ENCODE data around the gene CIROP. TPM values are rescaled to one million over a fixed set of nuclear protein-coding genes. Genes with fewer than 3 reads are reported as not detected.

The CIROP gene
- total and polyA plus RNA-seq, 9 of the 15 experiments (the other 6 are each of a cell fraction or from before 2014, with no cell fraction given) = not detected

DNA sequence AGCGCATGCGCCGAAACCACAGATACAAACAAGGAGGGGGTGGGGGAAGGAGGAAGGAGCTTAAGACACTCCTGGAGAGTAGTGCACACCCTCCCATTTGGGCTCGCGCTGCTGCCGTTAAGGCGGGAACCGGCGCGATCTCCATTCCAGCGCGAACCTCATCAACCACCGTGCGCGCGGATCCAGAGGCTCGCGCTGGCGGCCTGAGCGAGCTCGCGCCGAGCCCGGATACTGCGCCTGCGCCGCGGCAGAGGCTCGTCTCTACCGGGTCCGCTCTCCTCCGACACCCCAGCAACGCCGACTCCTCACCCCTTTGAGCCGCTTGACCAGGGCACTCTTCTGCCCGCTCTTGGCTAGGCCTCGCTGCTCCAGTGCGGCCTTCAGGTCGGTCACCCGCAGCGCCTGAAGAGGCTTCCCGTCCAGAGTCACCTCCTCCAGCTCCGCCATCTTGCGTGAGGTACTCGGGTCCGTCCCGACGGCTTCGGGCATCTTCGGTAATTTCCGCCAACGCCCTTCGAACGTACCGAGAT lies 10.1 kb downstream of the CIROP start, which contains the start of gene ACIN1 (continued):
- TF ChIP-seq, protein P1, sequence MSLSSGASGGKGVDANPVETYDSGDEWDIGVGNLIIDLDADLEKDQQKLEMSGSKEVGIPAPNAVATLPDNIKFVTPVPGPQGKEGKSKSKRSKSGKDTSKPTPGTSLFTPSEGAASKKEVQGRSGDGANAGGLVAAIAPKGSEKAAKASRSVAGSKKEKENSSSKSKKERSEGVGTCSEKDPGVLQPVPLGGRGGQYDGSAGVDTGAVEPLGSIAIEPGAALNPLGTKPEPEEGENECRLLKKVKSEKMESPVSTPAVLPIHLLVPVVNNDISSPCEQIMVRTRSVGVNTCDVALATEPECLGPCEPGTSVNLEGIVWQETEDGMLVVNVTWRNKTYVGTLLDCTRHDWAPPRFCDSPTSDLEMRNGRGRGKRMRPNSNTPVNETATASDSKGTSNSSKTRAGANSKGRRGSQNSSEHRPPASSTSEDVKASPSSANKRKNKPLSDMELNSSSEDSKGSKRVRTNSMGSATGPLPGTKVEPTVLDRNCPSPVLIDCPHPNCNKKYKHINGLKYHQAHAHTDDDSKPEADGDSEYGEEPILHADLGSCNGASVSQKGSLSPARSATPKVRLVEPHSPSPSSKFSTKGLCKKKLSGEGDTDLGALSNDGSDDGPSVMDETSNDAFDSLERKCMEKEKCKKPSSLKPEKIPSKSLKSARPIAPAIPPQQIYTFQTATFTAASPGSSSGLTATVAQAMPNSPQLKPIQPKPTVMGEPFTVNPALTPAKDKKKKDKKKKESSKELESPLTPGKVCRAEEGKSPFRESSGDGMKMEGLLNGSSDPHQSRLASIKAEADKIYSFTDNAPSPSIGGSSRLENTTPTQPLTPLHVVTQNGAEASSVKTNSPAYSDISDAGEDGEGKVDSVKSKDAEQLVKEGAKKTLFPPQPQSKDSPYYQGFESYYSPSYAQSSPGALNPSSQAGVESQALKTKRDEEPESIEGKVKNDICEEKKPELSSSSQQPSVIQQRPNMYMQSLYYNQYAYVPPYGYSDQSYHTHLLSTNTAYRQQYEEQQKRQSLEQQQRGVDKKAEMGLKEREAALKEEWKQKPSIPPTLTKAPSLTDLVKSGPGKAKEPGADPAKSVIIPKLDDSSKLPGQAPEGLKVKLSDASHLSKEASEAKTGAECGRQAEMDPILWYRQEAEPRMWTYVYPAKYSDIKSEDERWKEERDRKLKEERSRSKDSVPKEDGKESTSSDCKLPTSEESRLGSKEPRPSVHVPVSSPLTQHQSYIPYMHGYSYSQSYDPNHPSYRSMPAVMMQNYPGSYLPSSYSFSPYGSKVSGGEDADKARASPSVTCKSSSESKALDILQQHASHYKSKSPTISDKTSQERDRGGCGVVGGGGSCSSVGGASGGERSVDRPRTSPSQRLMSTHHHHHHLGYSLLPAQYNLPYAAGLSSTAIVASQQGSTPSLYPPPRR (CRISPR knock-in tag; IDR thresholded peaks at IDR 0.05; ENCODE audit: borderline replicate concordance) = 0 out of 2 replicates have a peak, but pooled peaks have one; percentile 43
- TF ChIP-seq ZNF76 (CRISPR knock-in tag; IDR thresholded peaks at IDR 0.05; ENCODE audit: borderline replicate concordance) (peak; percentile 69; the same call in 1 of the 2 replicates), ZNF41 (CRISPR knock-in tag; conservative IDR thresholded peaks at IDR 0.05) (no peak), RBFOX2 (IDR thresholded peaks at IDR 0.05; ENCODE audit: low read depth, low read length) (peak; percentile 97), MAZ (CRISPR knock-in tag; conservative IDR thresholded peaks at IDR 0.05 in 1 of 2, IDR thresholded peaks at IDR 0.05 in 1 of 2) (peak; percentile 64 to 91), YY1 (IDR thresholded peaks at IDR 0.05; ENCODE audit: borderline replicate concordance in 1 of 3, control insufficient read depth in 1 of 3, extremely low read depth in 1 of 3, insufficient read depth in 3 of 3, insufficient read length in 1 of 3, insufficient replicate concordance in 2 of 3, low read depth in 1 of 3, low read length in 2 of 3) (peak; percentile 88 to 98 (median 92)), NFIX (CRISPR knock-in tag; IDR thresholded peaks at IDR 0.05; ENCODE audit: low read depth) (no peak), ARHGAP35 (IDR thresholded peaks at IDR 0.05; ENCODE audit: partially characterized antibody) (no peak), NUFIP1 (IDR thresholded peaks at IDR 0.05; ENCODE audit: partially characterized antibody) (no peak), LEF1 (IDR thresholded peaks at IDR 0.05) (no peak), POLR2B (IDR thresholded peaks at IDR 0.05; ENCODE audit: low read depth, partially characterized antibody) (peak; percentile 93), TARDBP (IDR thresholded peaks at IDR 0.05) (peak; percentile 66; the same call in 1 of the 2 replicates), GATA2 (CRISPR knock-in tag; IDR thresholded peaks at IDR 0.05) (0 out of 2 replicates have a peak, but pooled peaks have one; percentile 9), HDAC1 (IDR thresholded peaks at IDR 0.05) (0 out of 4 replicates have a peak, but pooled peaks of 1 of the 2 experiments have one; percentile 52), ZNF695 (CRISPR knock-in tag; IDR thresholded peaks at IDR 0.05) (no peak)
- TF ChIP-seq, protein P2, sequence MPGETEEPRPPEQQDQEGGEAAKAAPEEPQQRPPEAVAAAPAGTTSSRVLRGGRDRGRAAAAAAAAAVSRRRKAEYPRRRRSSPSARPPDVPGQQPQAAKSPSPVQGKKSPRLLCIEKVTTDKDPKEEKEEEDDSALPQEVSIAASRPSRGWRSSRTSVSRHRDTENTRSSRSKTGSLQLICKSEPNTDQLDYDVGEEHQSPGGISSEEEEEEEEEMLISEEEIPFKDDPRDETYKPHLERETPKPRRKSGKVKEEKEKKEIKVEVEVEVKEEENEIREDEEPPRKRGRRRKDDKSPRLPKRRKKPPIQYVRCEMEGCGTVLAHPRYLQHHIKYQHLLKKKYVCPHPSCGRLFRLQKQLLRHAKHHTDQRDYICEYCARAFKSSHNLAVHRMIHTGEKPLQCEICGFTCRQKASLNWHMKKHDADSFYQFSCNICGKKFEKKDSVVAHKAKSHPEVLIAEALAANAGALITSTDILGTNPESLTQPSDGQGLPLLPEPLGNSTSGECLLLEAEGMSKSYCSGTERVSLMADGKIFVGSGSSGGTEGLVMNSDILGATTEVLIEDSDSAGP (CRISPR knock-in tag; IDR thresholded peaks at IDR 0.05) = peak; percentile 23; the same call in 1 of the 2 replicates
- TF ChIP-seq, protein P3, sequence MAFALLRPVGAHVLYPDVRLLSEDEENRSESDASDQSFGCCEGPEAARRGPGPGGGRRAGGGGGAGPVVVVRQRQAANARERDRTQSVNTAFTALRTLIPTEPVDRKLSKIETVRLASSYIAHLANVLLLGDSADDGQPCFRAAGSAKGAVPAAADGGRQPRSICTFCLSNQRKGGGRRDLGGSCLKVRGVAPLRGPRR (CRISPR knock-in tag; IDR thresholded peaks at IDR 0.05) = no peak
- TF ChIP-seq, protein P4, sequence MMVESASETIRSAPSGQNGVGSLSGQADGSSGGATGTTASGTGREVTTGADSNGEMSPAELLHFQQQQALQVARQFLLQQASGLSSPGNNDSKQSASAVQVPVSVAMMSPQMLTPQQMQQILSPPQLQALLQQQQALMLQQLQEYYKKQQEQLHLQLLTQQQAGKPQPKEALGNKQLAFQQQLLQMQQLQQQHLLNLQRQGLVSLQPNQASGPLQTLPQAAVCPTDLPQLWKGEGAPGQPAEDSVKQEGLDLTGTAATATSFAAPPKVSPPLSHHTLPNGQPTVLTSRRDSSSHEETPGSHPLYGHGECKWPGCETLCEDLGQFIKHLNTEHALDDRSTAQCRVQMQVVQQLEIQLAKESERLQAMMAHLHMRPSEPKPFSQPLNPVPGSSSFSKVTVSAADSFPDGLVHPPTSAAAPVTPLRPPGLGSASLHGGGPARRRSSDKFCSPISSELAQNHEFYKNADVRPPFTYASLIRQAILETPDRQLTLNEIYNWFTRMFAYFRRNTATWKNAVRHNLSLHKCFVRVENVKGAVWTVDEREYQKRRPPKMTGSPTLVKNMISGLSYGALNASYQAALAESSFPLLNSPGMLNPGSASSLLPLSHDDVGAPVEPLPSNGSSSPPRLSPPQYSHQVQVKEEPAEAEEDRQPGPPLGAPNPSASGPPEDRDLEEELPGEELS (CRISPR knock-in tag; IDR thresholded peaks at IDR 0.05; ENCODE audit: borderline replicate concordance) = peak; percentile 93

All from K562 (cell line).